Esophagus muscularis mucosa (tissue), 4 donors: Measurements from ENCODE around the gene DIP2C.

Source experiments
- CTCF ChIP-seq, 3 experiments: fragments of 200-600 bp in 2 of 3; fragments of 450-650 bp in 1 of 3; sonication (generic) in 2 of 3; IDR thresholded peaks; one replicate each; pipeline ENCODE4 v1.5.1; 2017 to 2019; ENCODE audit warnings: antibody characterized with exemption in 3 of 3, mild to moderate bottlenecking in 2 of 3, moderate library complexity in 1 of 3
- EP300 ChIP-seq: sonication (generic); formaldehyde crosslinking; IDR thresholded peaks from one replicate; pipeline ENCODE4 v1.6.1; 2017; ENCODE audit warnings: antibody characterized with exemption
- POLR2A ChIP-seq: fragments of 450-650 bp; IDR thresholded peaks from one replicate; pipeline ENCODE4 v1.6.1; 2017; ENCODE audit warnings: antibody characterized with exemption, moderate library complexity, mild to moderate bottlenecking, low read depth
- POLR2AphosphoS5 ChIP-seq, 2 donors: sonication (generic); formaldehyde crosslinking; IDR thresholded peaks; one replicate each; pipeline ENCODE4 v1.6.1; 2017; ENCODE audit warnings: antibody characterized with exemption in 2 of 2

- no peak for TF ChIP-seq POLR2A
- TF ChIP-seq CTCF (IDR thresholded peaks at IDR 0.05) = no peak
- TF ChIP-seq EP300 = no peak
- TF ChIP-seq POLR2AphosphoS5 (IDR thresholded peaks at IDR 0.05) = no peak
Measured at GRCh38 chr10:543131-543530, 146.3 kb downstream of the DIP2C start.
